Stimulated activated CD4-positive, alpha-beta T cell treated with anti-CD3 and anti-CD28 coated beads, Interleukin-4, amount 100 ng/mL, for 1 hour (primary cell): Measurements from ENCODE around the gene PRKD2.
A peak's percentile ranks its signal among the peaks of the same experiment; 100 is the strongest.
"Not testable (repeated sequence)": the region's sequence is repeated elsewhere in the genome, so short reads cannot be mapped to it uniquely, and the experiment has no call there.

ENCODE experiments used
- DNase-seq: peaks from one replicate; pipeline ENCODE4 v3.0.0-alpha.2; 2020

The PRKD2 gene

GRCh38 chr19:46717034-46717715 lies at the start of gene PRKD2:
Gene PRKD2, minus strand, starts transcription at chr19:46717114. Its CDS starts 744 bp downstream, at chr19:46716370.
- DNase-seq, result peak; percentile 93

- DNase-seq, result no peak
Observed at GRCh38 chr19:46764817-46765291, 47.9 kb upstream of the PRKD2 start.

GRCh38 chr19:46762245-46762890 lies 45.5 kb upstream of the PRKD2 start:
- no peak for DNase-seq

GRCh38 chr19:46761418-46761831 lies 44.5 kb upstream of the PRKD2 start:
- DNase-seq, result no peak

GRCh38 chr19:46760897-46761296 lies 44.0 kb upstream of the PRKD2 start:
- not testable (repeated sequence) for DNase-seq

- no peak for DNase-seq
Observed at GRCh38 chr19:46760363-46760762, 43.4 kb upstream of the PRKD2 start.

GRCh38 chr19:46759817-46760333 lies 43.0 kb upstream of the PRKD2 start:
- no peak for DNase-seq

GRCh38 chr19:46759206-46759605 lies 42.3 kb upstream of the PRKD2 start:
- no peak for DNase-seq

- DNase-seq, result no peak
Observed at GRCh38 chr19:46756544-46756888, 39.6 kb upstream of the PRKD2 start.

GRCh38 chr19:46755853-46756543 lies 39.1 kb upstream of the PRKD2 start:
- no peak for DNase-seq

GRCh38 chr19:46755077-46755852 lies 38.4 kb upstream of the PRKD2 start:
- DNase-seq, result no peak

GRCh38 chr19:46753420-46754155 lies 36.7 kb upstream of the PRKD2 start:
- peak; percentile 66 for DNase-seq

- DNase-seq, result peak; percentile 81
Observed at GRCh38 chr19:46748325-46749109, 31.6 kb upstream of the PRKD2 start.

- DNase-seq, result peak; percentile 67
Observed at GRCh38 chr19:46746281-46747057, 29.6 kb upstream of the PRKD2 start, which contains the start of gene STRN4. Gene STRN4, minus strand, starts transcription at chr19:46746450. Its CDS starts 20 bp downstream, at chr19:46746430.

GRCh38 chr19:46745521-46746280 lies 28.8 kb upstream of the PRKD2 start, which contains the start of gene FKRP:
Gene FKRP, plus strand, starts transcription at chr19:46746057. Its CDS starts 9,394 bp downstream, at chr19:46755451.
- peak; percentile 49 for DNase-seq

GRCh38 chr19:46745030-46745429 lies 28.1 kb upstream of the PRKD2 start:
- no peak for DNase-seq

GRCh38 chr19:46744005-46744691 lies 27.2 kb upstream of the PRKD2 start:
- DNase-seq, result no peak

GRCh38 chr19:46742926-46743480 lies 26.1 kb upstream of the PRKD2 start:
- DNase-seq, result no peak
